K562 (cell line): ENCODE results near the gene EAF1. TPM values are rescaled to one million over a fixed set of nuclear protein-coding genes. Genes with fewer than 3 reads are reported as not detected.

ENCODE experiments used
- CBFA2T3 ChIP-seq: fragments of 450-650 bp; IDR thresholded peaks from 2 replicates; pipeline ENCODE4 v1.6.1; 2017
- CBX3 ChIP-seq, 2 experiments: IDR thresholded peaks; 1 replicate in 1 of 2; 2 replicates in 1 of 2; pipeline ENCODE4 v1.6.1; 2012; ENCODE audit warnings: inconsistent platforms in 2 of 2, low read length in 2 of 2, borderline replicate concordance in 1 of 2, control low read depth in 1 of 2
- CEBPG ChIP-seq, 3 experiments: fragments of 200-800 bp in 1 of 3; sonication (Bioruptor generic) in 1 of 3; sonication (generic) in 1 of 3; formaldehyde crosslinking in 1 of 3; IDR thresholded peaks in 2 of 3; conservative IDR thresholded peaks in 1 of 3; 2 replicates each; pipeline versions ENCODE4 v1.6.1 to v1.8.0; 2016 to 2022; ENCODE audit warnings: missing compliant biosample characterization in 2 of 3, missing genetic modification characterization in 2 of 3, mild to moderate bottlenecking in 1 of 3, missing genetic modification reagents in 1 of 3
- CHD2 ChIP-seq: IDR thresholded peaks from 2 replicates; pipeline ENCODE4 v1.6.1; 2011; ENCODE audit warnings: low read depth, low read length
- COPS2 ChIP-seq: fragments of 450-650 bp; conservative IDR thresholded peaks from 2 replicates; pipeline ENCODE4 v1.6.1; 2016; ENCODE audit warnings: mild to moderate bottlenecking, moderate library complexity
- CREB3 ChIP-seq: fragments of 450-650 bp; conservative IDR thresholded peaks from 2 replicates; pipeline ENCODE4 v1.6.1; 2016; ENCODE audit warnings: missing genetic modification characterization, low read depth, mild to moderate bottlenecking, missing compliant biosample characterization, moderate library complexity
- FOXJ2 ChIP-seq: fragments of 200-800 bp; sonication (Bioruptor generic); IDR thresholded peaks from 2 replicates; pipeline ENCODE4 v1.6.1; 2016; ENCODE audit warnings: missing genetic modification characterization, missing compliant biosample characterization
- FOXK2 ChIP-seq, 2 experiments: fragments of 450-650 bp; IDR thresholded peaks in 1 of 2; conservative IDR thresholded peaks in 1 of 2; 2 replicates each; pipeline ENCODE4 v1.6.1; 2016; ENCODE audit warnings: low read depth in 2 of 2, mild to moderate bottlenecking in 1 of 2
- MAX ChIP-seq: sonication (generic); formaldehyde crosslinking; IDR thresholded peaks from 2 replicates; pipeline ENCODE4 v1.9.0; 2022; ENCODE audit warnings: mild to moderate bottlenecking, missing genetic modification reagents
- MAZ ChIP-seq, 2 experiments: fragments of 450-650 bp in 1 of 2; sonication (generic) in 1 of 2; formaldehyde crosslinking; IDR thresholded peaks in 1 of 2; conservative IDR thresholded peaks in 1 of 2; 2 replicates each; pipeline versions ENCODE4 v1.4.0 to v1.5.0; 2020; ENCODE audit warnings: mild to moderate bottlenecking in 1 of 2, missing genetic modification reagents in 1 of 2
- MEIS2 ChIP-seq: fragments of 450-650 bp; IDR thresholded peaks from 2 replicates; pipeline ENCODE4 v1.6.1; 2014; ENCODE audit warnings: mild to moderate bottlenecking; ENCODE audit not compliant: partially characterized antibody
- MTA3 ChIP-seq: fragments of 450-650 bp; formaldehyde crosslinking; IDR thresholded peaks from 2 replicates; pipeline ENCODE4 v1.6.1; 2017; ENCODE audit warnings: mild to moderate bottlenecking, borderline replicate concordance
- SLC30A9 ChIP-seq: fragments of 250-450 bp; sonication (Bioruptor Pico); IDR thresholded peaks from 2 replicates; pipeline ENCODE4 v1.8.0; 2022; ENCODE audit warnings: mild to moderate bottlenecking, moderate library complexity
- SMARCA5 ChIP-seq: fragments of 450-650 bp; IDR thresholded peaks from 2 replicates; pipeline ENCODE4 v1.6.1; 2016
- TFAP4 ChIP-seq: sonication (generic); formaldehyde crosslinking; IDR thresholded peaks from 2 replicates; pipeline ENCODE4 v1.8.0; 2022; ENCODE audit warnings: missing genetic modification reagents, mild to moderate bottlenecking, moderate library complexity, borderline replicate concordance
- ZBTB9 ChIP-seq: fragments of 450-650 bp; formaldehyde crosslinking; IDR thresholded peaks from 2 replicates; pipeline ENCODE4 v1.4.0; 2020; ENCODE audit warnings: mild to moderate bottlenecking, moderate library complexity
- ZC3H4 ChIP-seq: sonication (generic); formaldehyde crosslinking; IDR thresholded peaks from 2 replicates; pipeline ENCODE4 v1.9.0; 2021; ENCODE audit warnings: missing genetic modification reagents, borderline replicate concordance
- ZFP91 ChIP-seq: sonication (generic); formaldehyde crosslinking; IDR thresholded peaks from 2 replicates; pipeline ENCODE4 v1.8.0; 2022; ENCODE audit warnings: mild to moderate bottlenecking, missing genetic modification reagents
- ZNF23 ChIP-seq: fragments of 250-450 bp; sonication (Bioruptor Pico); IDR thresholded peaks from 2 replicates; pipeline ENCODE4 v1.4.0; 2020; ENCODE audit warnings: mild to moderate bottlenecking
- ZNF507 ChIP-seq: conservative IDR thresholded peaks from 2 replicates; pipeline ENCODE4 v1.6.1; 2017; ENCODE audit warnings: missing genetic modification characterization, missing compliant biosample characterization
- ZNF561 ChIP-seq: fragments of 450-650 bp; formaldehyde crosslinking; conservative IDR thresholded peaks from 2 replicates; pipeline ENCODE4 v1.4.0; 2020; ENCODE audit warnings: mild to moderate bottlenecking, moderate library complexity
- ZNF79 ChIP-seq: fragments of 250-450 bp; sonication (Bioruptor Pico); IDR thresholded peaks from 2 replicates; pipeline ENCODE4 v1.4.0; 2020; ENCODE audit warnings: low read depth, mild to moderate bottlenecking, moderate library complexity
- polyA plus RNA-seq, 8 experiments: library from polyadenylated mRNA; depleted of rRNA in 4 of 8; stranded (reverse) in 5 of 8; unstranded in 3 of 8; fragments of >200 nt; fragmentation: Nextera tagmentation in 2 of 8; fragmentation: Illumina TruSeq in 1 of 8; extraction: Ambion mirVana in 2 of 8; extraction: Trizol in 1 of 8; gene quantifications; 2 replicates each; pipeline versions ENCODE4 v1.2.1 to v1.2.3, GENCODE V29; 2011 to 2014; ENCODE audit warnings: inconsistent platforms in 1 of 8, missing spikeins in 1 of 8
- total RNA-seq, 7 experiments: library from RNA; depleted of rRNA in 6 of 7; stranded (reverse); fragments of >200 nt in 6 of 7; fragmentation: Illumina TruSeq in 2 of 7; extraction: Trizol in 2 of 7; gene quantifications; 2 replicates each; pipeline versions ENCODE4 v1.2.1 to v1.2.3, GENCODE V29; 2011 to 2021; ENCODE audit warnings: low replicate concordance in 1 of 7

The EAF1 gene
- total and polyA plus RNA-seq, 9 of the 15 experiments (the other 6 are each of a cell fraction or from before 2014, with no cell fraction given) = 7.0 to 26.8 (median 20.4) TPM

GRCh38 chr3:15377961-15378791 is 49.2 kb upstream of the EAF1 start (continued):
- TF ChIP-seq MEIS2 = no peak
- TF ChIP-seq SMARCA5 = no peak
- peak; percentile 38; the same call in 1 of the 2 replicates for TF ChIP-seq MTA3
- peak; percentile 66 for TF ChIP-seq CHD2
- no peak for TF ChIP-seq ZNF561
- TF ChIP-seq CBX3 (IDR thresholded peaks at IDR 0.05; ENCODE audit: borderline replicate concordance in 1 of 2, low read length in 2 of 2) = peak in 1 of 2 experiments; percentile 47; a peak in 2 of 3 replicates
- TF ChIP-seq COPS2 = no peak
- TF ChIP-seq ZNF507 = no peak
- TF ChIP-seq FOXJ2 (tag) = peak; percentile 99
- no peak for TF ChIP-seq ZNF23 (CRISPR knock-in tag)
- no peak for TF ChIP-seq ZFP91
- no peak for TF ChIP-seq ZC3H4 (CRISPR knock-in tag)
- no peak; the same call in 1 of the 2 replicates for TF ChIP-seq CREB3
- no peak for TF ChIP-seq SLC30A9 (CRISPR knock-in tag)
- TF ChIP-seq MAX = no peak; the same call in 1 of the 2 replicates
- peak in 1 of 2 experiments; percentile 72; a peak in 1 of 4 replicates for TF ChIP-seq MAZ (CRISPR knock-in tag; conservative IDR thresholded peaks at IDR 0.05 in 1 of 2, IDR thresholded peaks at IDR 0.05 in 1 of 2)
- TF ChIP-seq CBFA2T3 = no peak
- TF ChIP-seq TFAP4 (CRISPR knock-in tag) = peak; percentile 66; the same call in 1 of the 2 replicates
- TF ChIP-seq ZNF79 = no peak
- TF ChIP-seq CEBPG (CRISPR knock-in tag; IDR thresholded peaks at IDR 0.05) = no peak; the same call in 1 of the 2 replicates
- TF ChIP-seq CEBPG (tag; conservative IDR thresholded peaks at IDR 0.05 in 1 of 2, IDR thresholded peaks at IDR 0.05 in 1 of 2) = no peak
- peak; percentile 45 to 64; a peak in 2 of 4 replicates for TF ChIP-seq FOXK2 (conservative IDR thresholded peaks at IDR 0.05 in 1 of 2, IDR thresholded peaks at IDR 0.05 in 1 of 2; ENCODE audit: low read depth in 2 of 2)
- TF ChIP-seq ZBTB9 (CRISPR knock-in tag) = no peak
